GM19372 (cell line): ENCODE results near the gene POU2F1.

Source experiments
- ATAC-seq: cut with Tn5 transposase; IDR thresholded peaks from one replicate; pipeline ENCODE4 v1.9.1; 2021; ENCODE audit warnings: mild to moderate bottlenecking, low read depth, moderate library complexity; ENCODE audit not compliant: unreplicated experiment

The POU2F1 gene

DNA sequence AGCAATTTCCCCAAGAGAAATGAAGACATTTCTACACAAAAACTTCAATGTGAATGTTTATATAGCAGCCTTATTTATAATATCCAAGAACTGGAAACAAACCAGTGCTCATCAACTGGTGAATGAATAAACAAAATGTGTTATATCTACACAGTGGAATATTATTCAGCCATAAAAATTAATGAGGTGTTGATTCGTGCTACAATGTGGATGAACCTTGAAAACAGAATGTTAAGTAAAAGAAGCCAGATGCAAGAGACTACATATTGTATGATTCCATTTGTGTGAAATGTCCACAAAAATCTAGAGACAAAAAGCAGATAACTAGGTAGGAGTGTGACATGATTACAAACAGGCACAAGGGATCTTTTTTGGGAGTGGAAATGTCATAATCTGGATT, 187.7 kb downstream of the POU2F1 start:
- no peak for ATAC-seq

DNA sequence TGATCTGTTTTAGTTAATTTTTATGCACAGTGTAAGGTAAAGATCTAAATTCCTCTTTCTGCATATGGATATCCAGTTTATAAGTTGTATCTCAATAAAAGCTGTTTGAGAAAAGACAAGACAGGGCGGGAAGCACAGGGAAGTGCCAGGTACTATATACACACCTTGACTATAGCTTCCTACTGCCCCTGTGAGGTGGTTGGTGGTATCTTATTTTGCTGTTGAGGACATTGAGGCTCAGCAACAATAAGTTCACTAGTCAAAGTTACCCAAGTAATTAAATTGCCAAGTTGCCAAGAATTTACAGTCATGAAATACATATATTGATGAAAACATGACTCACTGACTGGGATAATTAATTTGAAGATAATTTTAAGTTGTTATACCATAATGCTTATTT, 188.5 kb downstream of the POU2F1 start:
- ATAC-seq, result no peak

DNA sequence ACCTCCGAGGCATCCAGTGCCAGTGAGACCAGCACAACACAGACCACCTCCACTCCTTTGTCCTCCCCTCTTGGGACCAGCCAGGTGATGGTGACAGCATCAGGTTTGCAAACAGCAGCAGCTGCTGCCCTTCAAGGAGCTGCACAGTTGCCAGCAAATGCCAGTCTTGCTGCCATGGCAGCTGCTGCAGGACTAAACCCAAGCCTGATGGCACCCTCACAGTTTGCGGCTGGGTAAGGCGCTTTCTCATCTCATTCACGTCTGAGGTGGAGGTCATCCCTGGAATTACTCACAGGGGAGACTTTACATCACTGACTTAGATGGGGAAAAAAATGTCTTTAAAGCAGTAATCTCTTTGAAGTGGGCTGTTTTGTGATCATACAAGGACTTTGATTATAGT, 191.4 kb downstream of the POU2F1 start:
- no peak for ATAC-seq

DNA sequence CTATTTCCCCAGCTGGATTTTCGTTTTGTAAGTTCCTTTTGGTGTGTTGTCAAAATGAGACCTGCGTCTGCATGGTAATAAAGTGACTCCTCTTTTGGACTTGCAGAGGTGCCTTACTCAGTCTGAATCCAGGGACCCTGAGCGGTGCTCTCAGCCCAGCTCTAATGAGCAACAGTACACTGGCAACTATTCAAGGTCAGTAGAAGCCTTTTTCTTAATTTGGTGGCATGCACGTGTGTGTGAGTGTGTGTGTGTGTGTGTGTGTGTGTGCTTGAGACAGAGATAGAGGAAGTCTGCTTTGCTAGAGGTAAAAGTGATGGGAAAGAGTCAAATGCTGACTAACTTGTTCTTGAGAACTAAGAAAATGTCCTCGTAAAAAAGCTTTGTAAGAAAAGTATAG, 192.2 kb downstream of the POU2F1 start:
- ATAC-seq, result no peak

DNA sequence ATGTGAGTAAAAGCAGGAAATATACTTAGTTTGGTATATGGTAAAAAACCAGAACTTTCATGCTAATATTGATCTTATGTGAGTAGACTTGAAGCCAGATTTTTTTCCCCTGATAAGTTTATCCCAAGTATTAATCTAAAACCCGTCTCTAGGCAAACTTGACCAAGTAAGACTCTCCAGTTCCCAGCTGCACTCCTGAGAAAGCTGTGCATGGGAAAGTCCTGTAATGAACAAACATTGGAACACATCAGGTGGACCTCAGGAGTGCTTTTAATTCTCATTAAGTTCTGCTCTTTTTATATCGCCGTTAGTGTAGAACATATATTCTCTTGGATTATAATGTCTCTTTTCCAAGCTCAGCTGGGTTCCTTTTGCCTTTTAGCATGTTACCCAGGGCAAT, 192.6 kb downstream of the POU2F1 start:
- no peak for ATAC-seq

DNA sequence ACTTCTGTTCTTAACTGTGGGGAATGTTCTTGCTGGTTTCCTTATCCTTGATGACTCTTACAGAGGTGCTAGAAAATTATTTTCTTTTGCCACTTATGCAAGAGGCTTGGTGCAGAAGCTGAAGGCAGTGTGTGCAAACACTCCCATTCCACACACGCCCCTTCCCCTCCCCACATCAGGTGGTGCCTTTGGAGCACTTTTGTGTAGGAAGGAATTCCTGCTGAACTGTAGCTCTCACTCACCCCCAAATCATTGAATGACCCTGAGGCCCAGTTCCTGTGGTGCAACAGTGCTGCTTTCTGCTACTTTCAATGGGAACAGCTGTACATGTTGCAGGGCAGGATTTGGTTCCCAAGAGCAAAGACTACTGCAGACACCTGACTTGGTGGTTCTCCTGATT, 195.8 kb downstream of the POU2F1 start:
- no peak for ATAC-seq

DNA sequence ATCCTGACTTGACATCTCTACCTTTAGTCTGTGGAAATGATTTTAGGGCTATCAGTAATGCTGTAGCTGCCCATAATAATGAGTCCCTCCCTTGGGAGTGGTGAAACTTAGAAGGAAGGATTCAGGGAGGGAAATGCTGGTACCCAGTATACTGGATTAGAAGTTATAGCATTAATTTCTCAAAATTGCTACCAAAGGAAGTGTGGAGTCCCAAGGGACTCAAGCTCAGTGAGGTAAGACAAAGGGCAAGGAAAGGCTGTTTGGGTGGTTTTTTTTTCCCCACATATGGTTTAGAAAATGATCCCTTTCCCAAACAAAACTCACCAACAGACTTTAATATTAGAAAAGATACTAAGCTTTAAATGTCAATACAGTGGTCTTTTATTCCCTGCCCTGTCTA, 197.7 kb downstream of the POU2F1 start:
- ATAC-seq, result no peak

DNA sequence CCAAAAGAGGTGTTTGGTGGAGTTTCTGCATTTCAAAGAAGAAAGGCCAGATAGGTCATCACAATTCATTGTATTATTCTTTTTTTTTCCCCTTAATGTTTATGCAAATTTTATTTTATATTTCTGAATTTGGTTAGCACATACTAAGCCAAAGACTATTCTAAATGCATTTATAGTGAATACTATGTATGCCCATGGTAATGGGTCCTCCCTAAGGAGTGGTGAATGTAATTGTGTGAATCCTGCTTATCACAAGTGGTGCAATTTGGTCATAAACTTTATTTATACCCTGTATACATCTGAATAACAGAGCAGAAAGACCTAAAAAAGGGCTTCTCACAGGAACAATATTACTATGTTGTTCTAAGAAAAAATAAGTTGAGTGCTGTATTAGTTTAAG, 198.6 kb downstream of the POU2F1 start:
- no peak for ATAC-seq

DNA sequence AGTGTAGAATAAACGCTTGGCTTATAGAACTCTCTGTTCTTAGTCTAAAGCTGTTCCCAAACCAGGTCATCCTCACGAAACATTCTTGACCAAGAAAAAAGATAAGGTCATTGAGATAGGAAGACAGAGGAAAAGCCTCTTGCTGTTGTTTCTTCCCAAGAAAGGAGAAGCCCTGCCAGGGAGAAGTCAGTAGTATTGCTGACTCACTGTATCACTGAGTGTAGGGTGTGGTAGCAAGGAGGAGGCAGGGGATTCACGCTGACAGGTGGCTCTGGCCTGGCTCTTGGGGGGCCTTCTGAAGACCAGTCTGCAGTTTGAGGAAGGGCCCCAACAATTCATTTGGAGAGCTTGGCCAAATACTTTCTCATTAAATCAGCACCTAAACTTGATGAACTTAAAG, 199.8 kb downstream of the POU2F1 start:
- ATAC-seq, result no peak

DNA sequence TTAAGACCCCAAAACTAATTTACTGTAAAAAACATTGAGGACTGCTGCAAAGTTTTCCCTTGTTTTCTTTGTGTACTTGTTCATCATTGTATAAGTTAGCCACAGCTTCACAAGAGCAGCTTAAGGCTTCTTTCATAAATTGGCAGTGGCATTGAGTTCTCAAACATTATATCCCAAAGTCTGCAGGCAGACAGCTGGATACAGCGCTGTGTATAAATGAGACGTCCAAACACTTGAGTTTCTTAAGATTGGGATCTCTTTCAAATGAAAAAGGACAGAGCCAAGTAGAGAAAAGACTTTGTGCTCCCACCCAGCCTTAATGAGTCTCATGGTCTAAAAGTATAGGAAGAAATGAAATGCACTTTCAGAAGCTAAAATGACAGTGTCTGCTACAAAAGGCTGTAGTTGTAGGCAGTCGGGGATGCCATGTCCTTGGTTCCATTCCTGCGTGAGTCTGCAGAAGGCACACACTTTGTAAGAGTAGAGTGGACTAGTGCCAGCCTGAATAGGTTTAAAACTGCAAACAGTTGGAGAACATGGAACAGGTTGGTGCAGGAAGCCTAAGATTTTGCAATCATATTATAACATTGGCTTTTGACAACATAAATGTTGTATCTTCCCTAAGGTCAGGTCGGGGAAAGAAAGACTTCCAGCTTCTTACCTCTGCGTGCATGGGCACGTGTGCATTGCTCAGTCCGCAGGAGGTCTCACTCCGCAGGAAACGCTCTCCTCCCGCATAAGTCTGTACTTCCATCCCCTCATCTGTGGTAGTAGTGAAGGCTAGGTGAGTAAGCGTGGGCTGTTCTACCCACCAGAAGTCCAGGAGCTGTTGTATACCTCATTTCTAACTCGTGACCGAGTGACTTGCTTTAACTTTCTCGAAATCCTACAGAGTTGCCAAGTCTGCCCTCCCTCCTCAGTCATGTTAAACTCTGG, 203.3 kb downstream of the POU2F1 start:
- no peak for ATAC-seq

DNA sequence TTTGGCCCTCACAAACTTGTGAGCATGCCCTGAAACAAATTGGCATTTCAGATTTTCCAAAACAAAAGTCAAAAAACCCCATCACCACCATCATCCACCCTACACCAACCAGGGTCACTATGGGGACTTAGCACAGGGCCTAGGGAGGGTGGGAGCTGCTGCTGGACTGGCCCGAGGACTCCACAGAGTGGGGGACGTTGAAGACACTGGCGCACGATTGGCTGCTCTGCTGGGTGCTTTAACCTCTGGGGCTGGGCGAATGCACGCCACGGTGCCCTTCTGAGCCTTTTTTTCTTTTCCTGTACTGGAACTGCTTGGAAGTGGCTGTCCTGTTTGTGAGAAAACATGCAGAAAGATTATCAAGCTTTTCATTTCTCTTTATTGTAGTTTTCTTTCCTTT, 204.8 kb downstream of the POU2F1 start:
- ATAC-seq, result no peak

DNA sequence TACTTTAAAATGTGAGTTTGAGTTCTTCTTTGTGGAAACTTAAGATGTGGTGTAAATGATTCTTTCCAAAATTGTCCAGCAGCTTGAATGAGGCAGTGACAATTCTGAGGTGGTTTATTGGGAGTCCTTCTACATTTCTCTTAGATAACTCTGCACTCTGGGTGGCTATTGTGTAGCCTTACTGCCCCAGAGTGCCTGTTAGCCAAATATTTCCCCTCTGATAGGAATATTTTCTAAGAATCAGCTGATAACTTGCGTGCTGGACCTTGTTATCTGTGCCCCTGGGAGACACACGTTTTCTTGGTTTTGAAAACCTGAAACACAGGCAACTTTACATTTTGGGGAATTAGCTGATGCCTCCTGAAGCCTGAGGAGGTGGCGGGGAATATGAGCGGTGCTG, 206.0 kb downstream of the POU2F1 start:
- ATAC-seq, result no peak

DNA sequence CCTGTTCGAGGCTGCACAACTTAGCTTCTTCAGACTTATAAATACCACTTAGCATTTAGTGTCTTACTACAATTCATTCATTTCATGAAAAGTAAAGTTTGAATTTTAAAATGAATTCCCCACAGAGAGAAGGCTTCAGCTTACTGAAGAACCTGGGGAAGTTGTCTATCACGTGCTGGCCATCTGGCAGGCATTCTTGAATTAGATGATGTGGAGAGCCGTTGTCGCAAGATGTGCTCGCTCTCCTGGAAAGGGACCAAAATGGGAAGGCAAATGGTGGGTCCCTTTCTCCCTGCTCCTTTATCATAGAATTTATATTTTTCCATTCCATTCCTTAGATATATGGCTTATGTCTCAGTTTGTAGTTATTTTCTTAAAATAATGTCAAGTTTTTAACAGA, 207.2 kb downstream of the POU2F1 start:
- ATAC-seq, result no peak

DNA sequence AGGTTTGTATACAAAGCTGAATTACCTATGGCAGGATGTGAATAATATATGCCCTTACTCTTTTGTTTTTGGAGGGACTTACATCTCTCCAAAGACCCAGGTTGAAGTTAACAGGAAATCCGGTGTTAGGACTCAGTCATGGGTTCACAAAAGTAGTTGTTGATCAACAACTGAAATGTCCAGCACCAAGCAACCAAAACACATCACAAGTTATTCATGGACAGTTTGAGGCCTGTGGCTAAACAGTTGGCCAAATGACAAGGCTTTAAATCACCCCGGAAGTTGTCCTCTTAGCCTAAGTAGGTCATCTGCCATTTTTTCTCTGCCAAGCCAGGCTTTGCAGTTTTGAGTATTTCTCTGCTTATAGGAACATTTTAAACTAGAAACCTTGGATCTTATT, 207.7 kb downstream of the POU2F1 start:
- ATAC-seq, result no peak

DNA sequence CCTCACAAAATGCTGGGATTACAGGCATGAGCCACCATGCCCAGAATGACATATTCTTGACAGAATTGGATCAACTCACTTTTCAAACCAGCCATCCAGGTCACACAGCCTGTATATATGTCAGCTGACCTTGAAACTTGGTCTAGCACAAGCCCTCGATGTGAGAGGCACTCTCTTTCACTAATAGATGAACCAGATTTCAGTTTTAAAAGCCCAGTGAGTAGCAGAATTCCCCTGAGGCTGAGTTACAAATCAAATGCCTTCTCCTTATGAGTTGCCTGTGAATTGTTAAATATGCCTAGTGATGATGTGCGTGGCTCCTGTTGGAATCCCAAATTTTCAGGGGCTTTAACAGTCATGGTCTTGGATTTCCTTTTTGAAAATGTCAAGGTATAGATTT, 208.9 kb downstream of the POU2F1 start:
- ATAC-seq, result peak; percentile 52

DNA sequence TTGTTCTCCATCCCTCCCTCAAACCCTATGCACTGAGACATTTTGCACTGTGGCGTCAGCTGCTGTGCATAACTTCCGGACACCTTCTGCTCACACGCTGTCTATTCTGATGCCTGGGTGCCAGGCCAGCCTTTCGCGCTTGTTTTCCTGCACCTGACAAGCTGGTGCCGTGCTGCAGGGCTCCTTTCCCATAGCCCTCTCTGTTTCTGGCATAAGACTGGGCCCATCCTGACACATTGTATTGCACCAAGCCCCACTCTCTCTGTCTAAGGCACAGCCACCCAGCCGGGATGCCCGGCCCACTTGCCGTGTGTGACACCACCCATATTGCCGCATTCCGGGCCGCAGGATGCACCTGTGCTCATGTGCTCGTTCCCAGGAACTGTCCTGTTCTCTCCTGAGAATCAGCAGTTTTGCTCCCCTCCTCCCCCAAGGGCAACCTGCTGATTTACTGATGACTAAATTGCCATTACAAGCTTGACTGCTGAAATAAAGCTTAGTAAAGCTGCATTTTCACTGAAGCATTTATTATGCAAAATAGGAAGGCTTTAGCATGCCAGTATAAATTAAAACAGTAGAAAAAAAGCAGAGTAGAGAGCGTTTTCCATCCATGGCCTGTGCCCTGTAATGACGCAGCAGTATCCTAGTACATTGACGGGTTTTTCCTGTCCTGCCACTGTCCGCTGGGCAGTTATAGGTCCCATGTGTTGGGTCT, 209.6 kb downstream of the POU2F1 start:
- peak; percentile 56 for ATAC-seq

DNA sequence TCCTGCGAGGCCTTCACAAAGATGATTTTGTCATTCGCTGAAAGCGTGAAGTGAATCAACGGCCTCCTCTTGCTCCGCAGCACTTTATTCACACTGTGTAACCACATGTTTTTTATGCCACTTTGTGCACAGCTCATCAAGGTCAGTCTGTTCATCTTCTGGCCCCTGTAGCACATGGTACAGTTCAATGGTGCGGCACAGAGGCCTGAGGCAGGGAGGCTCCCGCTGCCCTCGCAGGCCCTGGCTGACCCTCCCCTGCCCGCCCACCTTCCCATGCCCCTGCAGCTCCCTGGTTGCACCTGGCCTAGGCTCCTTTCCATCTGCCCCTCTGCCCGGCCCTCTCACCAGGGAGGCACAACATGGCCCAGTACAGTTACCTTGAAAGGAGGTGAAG, 210.2 kb downstream of the POU2F1 start:
- no peak for ATAC-seq

DNA sequence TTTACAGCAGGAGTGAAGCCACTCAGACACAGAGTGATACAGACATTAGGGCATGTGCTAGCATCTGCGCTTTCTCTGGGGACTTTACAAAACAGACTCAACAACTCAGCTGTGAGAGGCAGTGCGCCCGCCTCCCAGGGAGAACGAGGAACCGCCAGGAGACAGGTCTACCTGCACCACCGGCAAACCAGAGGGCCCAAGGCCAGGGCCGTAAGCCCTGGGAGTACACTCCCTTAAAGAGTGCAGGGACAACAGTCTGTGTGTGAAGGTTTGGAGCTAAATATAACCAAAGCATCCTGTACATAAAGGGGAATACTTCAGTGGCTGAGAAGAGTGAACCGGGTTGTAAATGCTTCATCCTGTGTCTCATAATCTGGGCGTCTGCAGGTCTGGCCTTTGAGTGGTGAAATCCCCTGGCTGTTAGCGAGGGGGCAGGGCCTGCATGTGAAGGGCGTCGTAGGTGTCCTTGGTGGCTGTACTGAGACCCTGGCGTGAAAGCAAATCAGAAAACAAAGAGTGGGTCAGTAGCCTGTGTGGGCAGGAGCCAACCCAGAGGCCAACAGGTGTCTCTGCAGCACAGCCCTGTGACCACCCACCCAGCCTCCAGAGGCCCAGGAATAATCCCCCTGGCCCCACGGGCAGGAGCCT, 210.7 kb downstream of the POU2F1 start:
- ATAC-seq, result no peak

DNA sequence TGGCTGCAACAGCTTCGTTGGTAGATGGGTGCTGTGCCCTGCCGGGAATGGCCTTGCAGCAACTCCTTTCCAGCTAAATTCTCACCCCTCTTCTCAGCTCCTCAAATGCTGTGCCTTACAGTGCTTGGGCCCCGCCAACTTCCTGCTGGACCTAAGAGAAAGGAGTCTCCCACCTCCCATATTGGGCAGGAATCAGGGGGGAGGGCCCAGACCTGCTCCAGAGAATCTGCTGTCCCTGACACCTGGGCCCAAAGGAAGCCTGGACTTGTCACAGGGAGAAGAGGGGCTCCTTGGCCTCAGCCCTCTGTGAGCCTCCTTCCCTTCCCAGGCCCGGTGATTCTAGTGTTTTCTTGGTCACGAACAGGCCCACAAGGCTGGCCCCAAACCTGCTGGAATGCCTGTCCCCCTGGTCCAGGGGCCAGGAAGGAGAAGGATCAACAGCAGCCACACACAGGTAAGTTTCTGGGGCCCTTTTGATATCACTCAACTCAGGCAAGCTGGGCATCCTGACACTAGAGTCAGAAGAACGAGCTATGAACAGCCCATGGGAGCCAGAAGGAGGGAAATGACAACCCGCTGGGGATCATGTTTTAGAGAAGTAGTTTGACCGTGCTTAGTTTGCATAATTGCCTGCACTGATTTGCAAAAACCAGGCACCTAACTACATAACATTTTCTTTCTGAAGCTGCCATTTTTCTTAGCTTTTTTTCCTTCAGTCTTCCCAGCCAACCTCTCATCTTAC, 211.4 kb downstream of the POU2F1 start:
- ATAC-seq, result no peak

DNA sequence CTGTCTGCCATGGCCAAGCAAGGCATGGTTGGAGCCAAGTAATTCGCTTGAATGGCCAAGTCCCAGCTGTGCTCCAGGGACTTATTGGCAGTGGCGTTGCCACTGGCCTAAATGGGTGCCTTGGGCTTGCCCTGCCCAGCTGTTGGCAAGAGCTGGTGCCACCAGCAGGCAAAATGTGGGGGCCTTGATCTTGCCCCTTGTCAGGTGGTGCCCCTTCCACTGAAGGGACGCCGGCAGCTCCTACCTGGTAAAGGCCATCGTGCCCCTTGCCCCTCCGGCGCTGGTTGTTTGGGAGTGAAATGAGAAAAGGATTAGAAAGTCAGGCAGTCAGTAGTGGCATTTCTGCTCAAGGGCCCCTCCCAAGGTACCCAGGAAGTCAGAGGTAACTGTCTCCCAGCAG, 212.1 kb downstream of the POU2F1 start:
- no peak for ATAC-seq

DNA sequence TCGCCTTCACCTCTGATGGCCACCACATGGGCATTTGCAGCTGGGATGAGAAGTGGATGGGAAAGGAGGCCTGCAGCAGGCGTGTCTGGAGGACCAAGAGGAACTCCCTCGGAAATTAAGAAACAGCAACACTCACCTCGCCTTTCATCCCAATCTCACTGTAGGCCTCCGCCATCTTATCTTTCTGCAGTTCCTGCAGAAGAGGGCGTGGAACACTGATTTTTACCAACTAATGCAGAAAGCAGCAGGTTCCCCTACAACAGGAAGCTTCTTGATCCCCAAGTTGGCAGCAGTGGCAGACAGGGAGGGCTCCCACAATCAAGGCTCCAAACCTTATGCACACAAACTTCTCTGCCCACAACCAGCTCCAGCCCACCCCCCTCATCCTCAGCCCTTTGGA, 213.2 kb downstream of the POU2F1 start:
- ATAC-seq, result no peak
